Measurements from ENCODE around the gene ARHGAP15. TPM values are rescaled to one million over a fixed set of nuclear protein-coding genes. Genes with fewer than 3 reads are reported as not detected.

Gene ARHGAP15
- total and polyA plus RNA-seq, 2 experiments from 2014 or later, result 0.26 TPM; not detected in 1

DNA sequence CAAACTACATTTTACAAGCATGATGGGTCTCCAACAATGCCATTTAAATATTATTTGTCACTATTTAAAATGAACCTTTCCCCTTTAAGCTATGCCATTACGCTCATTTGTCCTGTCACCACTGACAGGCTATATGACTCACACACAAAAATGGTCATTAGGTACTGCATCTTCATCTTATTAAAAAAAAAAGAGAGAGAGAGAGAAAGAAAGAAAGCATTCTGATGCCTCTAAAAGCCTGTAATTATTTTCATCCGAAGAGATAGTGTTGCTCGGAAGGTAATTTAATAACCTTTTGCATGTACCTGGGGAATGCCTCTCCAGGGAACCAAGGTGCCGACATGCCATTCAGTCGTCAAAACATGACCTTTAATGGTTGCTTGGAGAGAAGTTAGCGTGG, 226.7 kb downstream of the ARHGAP15 start (continued):
- no peak for TF ChIP-seq ETS1 (IDR thresholded peaks at IDR 0.05)
- no peak for TF ChIP-seq NANOG (IDR thresholded peaks at IDR 0.05; ENCODE audit: borderline replicate concordance)
- no peak for TF ChIP-seq ZNF331 (CRISPR knock-in tag; IDR thresholded peaks at IDR 0.05; ENCODE audit: low read depth)
- TF ChIP-seq ZNF114 (CRISPR knock-in tag; IDR thresholded peaks at IDR 0.05), result no peak
- TF ChIP-seq STAT1 (IDR thresholded peaks at IDR 0.05; ENCODE audit: unreplicated experiment), result no peak
- TF ChIP-seq, protein P1, sequence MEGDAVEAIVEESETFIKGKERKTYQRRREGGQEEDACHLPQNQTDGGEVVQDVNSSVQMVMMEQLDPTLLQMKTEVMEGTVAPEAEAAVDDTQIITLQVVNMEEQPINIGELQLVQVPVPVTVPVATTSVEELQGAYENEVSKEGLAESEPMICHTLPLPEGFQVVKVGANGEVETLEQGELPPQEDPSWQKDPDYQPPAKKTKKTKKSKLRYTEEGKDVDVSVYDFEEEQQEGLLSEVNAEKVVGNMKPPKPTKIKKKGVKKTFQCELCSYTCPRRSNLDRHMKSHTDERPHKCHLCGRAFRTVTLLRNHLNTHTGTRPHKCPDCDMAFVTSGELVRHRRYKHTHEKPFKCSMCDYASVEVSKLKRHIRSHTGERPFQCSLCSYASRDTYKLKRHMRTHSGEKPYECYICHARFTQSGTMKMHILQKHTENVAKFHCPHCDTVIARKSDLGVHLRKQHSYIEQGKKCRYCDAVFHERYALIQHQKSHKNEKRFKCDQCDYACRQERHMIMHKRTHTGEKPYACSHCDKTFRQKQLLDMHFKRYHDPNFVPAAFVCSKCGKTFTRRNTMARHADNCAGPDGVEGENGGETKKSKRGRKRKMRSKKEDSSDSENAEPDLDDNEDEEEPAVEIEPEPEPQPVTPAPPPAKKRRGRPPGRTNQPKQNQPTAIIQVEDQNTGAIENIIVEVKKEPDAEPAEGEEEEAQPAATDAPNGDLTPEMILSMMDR (conservative IDR thresholded peaks at IDR 0.05; ENCODE audit: low read depth in 2 of 2), result no peak
- no peak for TF ChIP-seq EZH2phosphoT487 (IDR thresholded peaks at IDR 0.05; ENCODE audit: unreplicated experiment)
- TF ChIP-seq JUNB (IDR thresholded peaks at IDR 0.05; ENCODE audit: unreplicated experiment), result no peak
- TF ChIP-seq POLR2AphosphoS5 (IDR thresholded peaks at IDR 0.05; ENCODE audit: low read depth), result no peak

GRCh38 chr2:143356336-143356735, 227.1 kb downstream of the ARHGAP15 start:
- Mint-ChIP-seq H3K27ac (no peak overlapping the region), H3K9me3 (no peaks in the 10 kb centered on the region), H3K36me3 (ENCODE audit: low read depth) (no peaks in the 10 kb centered on the region), H3K4me1 (peaks cover 18% of the 10 kb centered on the region; the same call in 2 of the 3 replicates), H3K27me3 (ENCODE audit: insufficient read depth, low read depth, poor library complexity) (no peaks in the 10 kb centered on the region), H3K4me3 (no peak overlapping the region)
- Histone ChIP-seq H2AFZ (no peak overlapping the region), H3K9me2 (ENCODE audit: insufficient read depth) (no peaks in the 10 kb centered on the region), H3K4me3 (no peak overlapping the region), H3K27ac (ENCODE audit: low read depth) (no peak overlapping the region), H4K20me1 (replicated peaks; ENCODE audit: insufficient read depth) (no peaks in the 10 kb centered on the region), H3K4me1 (ENCODE audit: insufficient read depth) (0 out of 2 replicates have a peak, but pooled peaks cover 7% of the 10 kb centered on the region), H3K79me2 (replicated peaks; ENCODE audit: insufficient read depth) (no peaks in the 10 kb centered on the region), H3K27me3 (ENCODE audit: insufficient read depth) (no peaks in the 10 kb centered on the region), H3F3A (replicated peaks; ENCODE audit: low read depth) (no peaks in the 10 kb centered on the region), H3K4me2 (no peak overlapping the region), H3K36me3 (ENCODE audit: insufficient read depth) (no peaks in the 10 kb centered on the region)
- DNase-seq (ENCODE audit: low spot score) (no peak), ATAC-seq (no peak)
- TF ChIP-seq, protein P1 (conservative IDR thresholded peaks at IDR 0.05; ENCODE audit: low read depth in 2 of 2), result no peak
- TF ChIP-seq CREB1 (CRISPR knock-in tag; IDR thresholded peaks at IDR 0.05; ENCODE audit: low read depth) (no peak), POLR2AphosphoS5 (IDR thresholded peaks at IDR 0.05; ENCODE audit: low read depth) (no peak), STAT1 (IDR thresholded peaks at IDR 0.05; ENCODE audit: unreplicated experiment) (no peak), EZH2phosphoT487 (IDR thresholded peaks at IDR 0.05; ENCODE audit: unreplicated experiment) (no peak), ZNF114 (CRISPR knock-in tag; IDR thresholded peaks at IDR 0.05) (no peak), ETS1 (IDR thresholded peaks at IDR 0.05) (no peak), REST (IDR thresholded peaks at IDR 0.05; ENCODE audit: unreplicated experiment) (no peak)

Data from GM23338 (cell line).